DMS53 treated with DMSO at 0.1 percent for 48 hours (cell line): ENCODE measurements around the gene SH3RF3.

Experiments
- DNase-seq: peaks from one replicate; lab custom pipeline; 2025; ENCODE audit not compliant: unreplicated experiment; lab: John Stamatoyannopoulos, UW

The SH3RF3 gene

DNA sequence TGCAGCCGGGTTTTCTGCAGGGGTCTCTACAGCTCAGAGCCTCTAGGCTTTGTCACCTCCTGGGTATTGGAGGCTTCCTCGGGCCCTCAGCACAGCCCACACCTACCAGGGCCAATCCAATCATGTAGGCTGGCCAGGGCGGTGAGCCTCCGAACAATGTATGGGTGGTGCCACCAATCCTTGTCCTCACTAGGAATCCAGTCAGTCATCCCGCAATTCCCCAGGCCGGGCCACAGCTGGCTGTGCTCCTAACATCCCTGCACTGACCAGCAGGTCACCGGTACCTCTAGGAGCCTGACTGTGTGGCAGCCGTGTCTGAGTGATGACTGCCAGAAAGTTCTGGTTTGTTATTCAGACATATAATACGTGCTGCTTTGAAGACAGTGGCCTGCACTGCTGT, 129.4 kb downstream of the SH3RF3 start:
- no peak for DNase-seq

- DNase-seq, result no peak
Measured at GRCh38 chr2:109258905-109259540, 130.0 kb downstream of the SH3RF3 start.

DNA sequence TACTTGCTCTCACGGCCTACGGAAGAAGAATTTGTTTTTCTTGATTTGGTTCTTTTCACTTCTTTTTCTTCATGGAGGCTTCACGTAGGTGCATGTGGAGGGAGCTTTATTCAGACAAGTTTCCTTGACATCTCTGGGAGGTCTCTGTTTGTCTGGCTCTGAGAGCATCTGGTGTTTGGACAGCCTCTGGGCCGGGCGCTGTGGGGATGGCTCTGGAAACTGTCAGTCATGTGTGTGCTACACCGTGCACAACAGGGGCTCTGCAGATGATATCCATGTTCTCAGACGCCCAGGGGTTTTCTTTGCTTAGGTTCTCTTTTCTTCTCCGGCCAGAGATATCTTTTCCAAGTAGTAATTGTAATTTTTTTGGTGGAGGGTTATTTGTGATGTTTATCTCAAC, 130.7 kb downstream of the SH3RF3 start:
- no peak for DNase-seq

GRCh38 chr2:109260116-109260855, 131.3 kb downstream of the SH3RF3 start:
- DNase-seq, result no peak

DNA sequence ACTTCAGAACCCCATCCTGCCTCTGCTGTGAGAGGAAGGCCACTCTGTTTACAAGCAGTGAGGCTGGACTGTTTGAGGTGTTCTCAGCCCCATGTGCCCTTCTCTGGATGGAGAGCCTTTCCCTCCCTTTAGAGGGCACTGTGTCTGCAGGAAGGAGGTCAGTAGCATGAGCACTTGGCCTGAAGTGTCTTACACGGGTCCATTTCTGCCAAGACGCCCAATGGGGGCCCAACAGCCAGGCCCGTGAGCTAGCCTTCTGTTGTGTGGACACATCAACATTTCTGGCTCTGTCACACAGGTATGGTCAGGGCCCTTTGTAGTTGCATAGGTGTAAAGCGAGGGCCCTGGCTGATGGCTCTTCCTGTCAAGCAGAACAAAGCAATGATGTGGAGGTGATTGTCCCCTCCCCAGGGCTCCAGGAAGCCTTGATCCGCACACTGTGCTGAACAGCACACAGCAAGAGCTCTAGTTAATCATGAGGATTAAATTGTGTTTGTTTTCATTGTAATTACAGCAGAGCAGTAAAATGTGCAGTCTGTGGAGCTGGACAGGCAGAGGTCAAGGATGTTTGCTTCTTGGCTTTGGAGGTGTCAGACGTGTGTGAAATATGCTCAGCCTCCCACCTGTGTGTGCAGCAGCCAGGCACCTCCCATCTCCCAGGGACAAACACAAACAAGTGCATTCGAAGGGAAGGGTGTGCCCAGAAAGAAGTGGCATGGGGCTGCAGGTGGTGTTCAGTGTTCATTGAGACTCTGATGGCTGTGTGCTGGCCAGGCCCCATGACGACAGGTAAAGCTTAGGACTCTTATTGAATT, 132.1 kb downstream of the SH3RF3 start:
- peak; percentile 99 for DNase-seq

GRCh38 chr2:109261906-109262631, 133.1 kb downstream of the SH3RF3 start:
- no peak for DNase-seq

DNA sequence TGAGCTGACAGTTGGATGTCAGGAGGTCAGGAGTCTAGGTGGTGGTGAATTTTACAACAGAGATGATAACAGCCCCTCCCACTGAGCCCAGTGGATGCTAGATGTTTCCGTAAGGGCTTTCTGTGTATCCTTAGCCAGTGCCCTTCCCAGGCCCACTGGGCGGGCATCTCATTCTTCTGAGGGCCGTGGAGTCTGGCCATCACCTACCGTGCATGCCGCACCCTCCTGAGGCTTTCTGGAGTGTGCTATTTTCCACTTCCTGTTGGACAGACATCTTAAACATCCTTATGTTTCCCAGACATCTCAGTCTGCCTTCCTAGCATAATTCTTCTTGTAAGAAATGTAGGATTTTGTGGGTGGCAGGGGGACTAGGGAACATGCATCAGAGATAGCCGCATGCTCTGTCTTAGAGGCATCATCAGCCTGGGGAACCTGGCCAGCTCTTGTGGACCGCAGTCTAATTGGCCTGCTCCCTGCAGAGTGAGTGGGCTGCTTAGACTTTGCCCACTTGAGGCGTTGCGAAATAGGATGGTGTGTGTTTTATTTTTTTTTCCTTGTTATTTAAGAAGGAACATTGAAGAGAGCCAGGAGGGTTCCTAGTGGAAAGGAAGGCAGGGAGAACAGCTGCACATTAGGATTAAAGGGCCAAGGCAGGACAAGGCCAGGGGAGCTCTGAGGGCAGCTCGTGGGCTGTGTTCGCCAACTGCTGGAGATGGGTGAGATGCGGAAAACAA, 135.8 kb downstream of the SH3RF3 start:
- DNase-seq, result no peak

DNA sequence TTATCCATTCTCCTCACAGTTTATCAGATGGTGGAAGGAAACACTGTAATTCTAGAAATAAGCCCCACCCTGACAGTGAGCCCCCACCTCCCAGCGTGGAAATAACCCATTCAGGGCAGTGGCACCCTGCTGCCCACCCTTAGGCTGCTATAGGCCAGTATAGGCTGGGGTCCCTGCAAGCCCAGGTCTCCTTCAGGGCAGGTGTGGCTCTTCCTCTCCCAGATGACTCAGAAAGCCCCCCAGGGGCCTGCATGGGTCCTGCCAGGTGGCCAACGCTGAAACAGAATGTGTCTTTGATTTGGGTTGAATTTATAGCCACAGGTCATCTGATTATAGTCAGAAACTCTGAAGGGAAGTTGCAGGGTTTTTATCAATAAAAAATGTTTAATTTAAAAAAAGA, 136.4 kb downstream of the SH3RF3 start:
- no peak for DNase-seq

DNA sequence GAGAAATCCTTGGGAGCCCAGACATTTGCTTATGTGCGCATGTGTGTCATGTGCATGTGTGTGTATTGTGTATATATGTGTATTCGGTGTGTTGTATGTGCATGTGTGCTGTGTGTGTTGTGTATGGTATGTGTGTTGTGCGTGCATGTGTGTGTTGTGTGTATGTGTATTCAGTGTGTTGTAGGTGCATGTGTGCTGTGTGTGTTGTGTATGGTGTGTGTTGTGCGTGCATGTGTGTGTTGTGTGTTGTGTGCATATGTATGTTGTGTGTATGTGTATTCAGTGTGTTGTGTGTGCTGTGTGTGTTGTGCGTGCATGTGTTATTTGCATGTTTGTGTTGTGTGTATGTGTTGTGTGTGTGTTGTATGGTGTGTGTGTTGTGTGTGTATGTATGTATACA, 136.9 kb downstream of the SH3RF3 start:
- no peak for DNase-seq

- DNase-seq, result no peak
Measured at GRCh38 chr2:109266496-109266895, 137.5 kb downstream of the SH3RF3 start.

- no peak for DNase-seq
Measured at GRCh38 chr2:109266998-109267854, 138.2 kb downstream of the SH3RF3 start.

GRCh38 chr2:109268916-109269315, 139.9 kb downstream of the SH3RF3 start:
- no peak for DNase-seq

GRCh38 chr2:109269706-109270504, 140.9 kb downstream of the SH3RF3 start:
- DNase-seq, result peak; percentile 76

DNA sequence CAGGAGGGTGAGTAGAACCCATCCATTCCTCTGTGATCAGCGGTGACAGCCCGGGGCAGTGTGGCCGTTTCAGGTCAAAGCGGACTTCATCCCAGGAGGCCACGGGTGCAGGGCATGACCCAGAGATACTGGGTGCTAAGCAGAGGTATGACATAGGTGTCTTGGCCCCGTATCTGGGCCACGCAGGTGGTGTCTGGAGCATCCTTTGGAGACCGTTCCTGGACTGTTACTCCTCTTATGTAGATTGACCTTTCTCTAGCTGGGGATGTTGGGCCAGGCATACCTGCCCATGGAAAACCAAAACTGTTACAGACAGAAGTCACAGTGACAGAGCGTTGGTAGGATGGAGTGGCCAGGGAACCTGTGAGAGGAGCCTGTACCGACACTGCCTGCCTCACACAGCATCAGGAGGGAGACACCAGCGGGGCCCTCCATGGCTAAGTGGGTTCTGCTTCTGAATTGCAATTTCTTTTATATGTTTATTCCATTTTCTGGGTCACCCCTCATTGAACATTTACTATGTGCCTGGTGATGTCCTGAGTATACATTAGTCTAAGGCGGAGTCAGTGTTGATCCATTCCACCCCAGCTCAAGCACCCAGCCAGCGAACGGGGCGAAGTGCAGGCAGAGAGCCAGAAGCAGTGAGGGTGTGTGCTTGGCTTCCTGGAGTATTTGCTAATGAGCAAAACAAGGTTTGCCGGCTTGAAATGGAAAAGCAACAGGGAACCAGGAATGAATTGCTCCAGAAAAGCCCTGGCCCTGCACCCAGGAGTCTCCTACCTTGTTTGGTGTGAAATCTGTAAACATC, 141.7 kb downstream of the SH3RF3 start:
- DNase-seq, result peak; percentile 48

- DNase-seq, result no peak
Measured at GRCh38 chr2:109271920-109272319, 142.9 kb downstream of the SH3RF3 start.

DNA sequence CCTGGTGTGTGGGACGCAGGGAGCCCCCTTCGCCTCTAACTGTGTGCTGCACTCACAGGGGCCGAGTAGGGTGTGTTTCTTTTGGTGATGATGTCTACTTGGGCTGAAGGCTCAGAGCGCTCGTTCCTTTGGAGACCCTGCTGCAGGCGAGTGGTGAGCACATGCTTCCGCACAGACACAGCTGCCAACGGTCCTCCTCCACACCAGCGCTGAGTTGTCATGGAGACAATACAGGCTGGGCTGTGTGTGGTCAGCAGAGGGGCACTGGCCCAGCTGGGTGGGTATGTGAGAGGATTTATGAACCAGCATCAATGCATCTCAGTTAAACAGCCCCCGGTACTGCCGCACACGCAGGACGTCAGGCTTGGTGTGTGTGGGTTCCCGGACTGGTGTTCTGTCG, 143.5 kb downstream of the SH3RF3 start:
- DNase-seq, result no peak

GRCh38 chr2:109275120-109276012, 146.4 kb downstream of the SH3RF3 start:
- DNase-seq, result peak; percentile 99
